Esophagus muscularis mucosa (tissue), 4 donors: ENCODE data around the gene SOAT1.

Experiments used
- CTCF ChIP-seq, 3 experiments: fragments of 200-600 bp in 2 of 3; fragments of 450-650 bp in 1 of 3; sonication (generic) in 2 of 3; IDR thresholded peaks; one replicate each; pipeline ENCODE4 v1.5.1; 2017 to 2019; ENCODE audit warnings: antibody characterized with exemption in 3 of 3, mild to moderate bottlenecking in 2 of 3, moderate library complexity in 1 of 3
- EP300 ChIP-seq: sonication (generic); formaldehyde crosslinking; IDR thresholded peaks from one replicate; pipeline ENCODE4 v1.6.1; 2017; ENCODE audit warnings: antibody characterized with exemption
- POLR2A ChIP-seq: fragments of 450-650 bp; IDR thresholded peaks from one replicate; pipeline ENCODE4 v1.6.1; 2017; ENCODE audit warnings: antibody characterized with exemption, moderate library complexity, mild to moderate bottlenecking, low read depth
- POLR2AphosphoS5 ChIP-seq, 2 donors: sonication (generic); formaldehyde crosslinking; IDR thresholded peaks; one replicate each; pipeline ENCODE4 v1.6.1; 2017; ENCODE audit warnings: antibody characterized with exemption in 2 of 2

- TF ChIP-seq POLR2AphosphoS5 (IDR thresholded peaks at IDR 0.05), result no peak
- no peak for TF ChIP-seq POLR2A
- TF ChIP-seq CTCF (IDR thresholded peaks at IDR 0.05), result no peak
- no peak for TF ChIP-seq EP300
Observed at GRCh38 chr1:179318491-179318890, 24.9 kb downstream of the SOAT1 start.
